GM12891 (cell line): ENCODE measurements around the gene MACROH2A1.

ENCODE experiments used
- DNase-seq: peaks from one replicate; pipeline ENCODE4 v3.0.0; 2011; ENCODE audit warnings: low spot score; ENCODE audit not compliant: insufficient read length
- FAIRE-seq: peaks from 2 replicates; lab custom pipeline; 2011; peaks lifted over from hg19 to GRCh38; lab: Jason Lieb, UNC
- PAX5 ChIP-seq: IDR thresholded peaks from 2 replicates; pipeline ENCODE4 v1.6.1; 2011; ENCODE audit warnings: low read length, moderate library complexity, mild to moderate bottlenecking; ENCODE audit not compliant: insufficient read depth, severe bottlenecking
- POLR2A ChIP-seq: IDR thresholded peaks from 2 replicates; pipeline ENCODE4 v1.6.1; 2011; ENCODE audit warnings: low read depth, low read length, control low read depth
- POLR2AphosphoS5 ChIP-seq: IDR thresholded peaks from 2 replicates; pipeline ENCODE4 v1.6.1; 2011; ENCODE audit warnings: low read depth, low read length, control low read depth
- POU2F2 ChIP-seq: IDR thresholded peaks from 2 replicates; pipeline ENCODE4 v1.6.1; 2011; ENCODE audit warnings: low read depth, mild to moderate bottlenecking, control low read depth, low read length, moderate library complexity
- SPI1 ChIP-seq: IDR thresholded peaks from 2 replicates; pipeline ENCODE4 v1.6.1; 2011; ENCODE audit warnings: low read depth, low read length, control low read depth
- TAF1 ChIP-seq: IDR thresholded peaks from 2 replicates; pipeline ENCODE4 v1.6.1; 2011; ENCODE audit warnings: low read depth, low read length, control low read depth

Gene MACROH2A1

DNA sequence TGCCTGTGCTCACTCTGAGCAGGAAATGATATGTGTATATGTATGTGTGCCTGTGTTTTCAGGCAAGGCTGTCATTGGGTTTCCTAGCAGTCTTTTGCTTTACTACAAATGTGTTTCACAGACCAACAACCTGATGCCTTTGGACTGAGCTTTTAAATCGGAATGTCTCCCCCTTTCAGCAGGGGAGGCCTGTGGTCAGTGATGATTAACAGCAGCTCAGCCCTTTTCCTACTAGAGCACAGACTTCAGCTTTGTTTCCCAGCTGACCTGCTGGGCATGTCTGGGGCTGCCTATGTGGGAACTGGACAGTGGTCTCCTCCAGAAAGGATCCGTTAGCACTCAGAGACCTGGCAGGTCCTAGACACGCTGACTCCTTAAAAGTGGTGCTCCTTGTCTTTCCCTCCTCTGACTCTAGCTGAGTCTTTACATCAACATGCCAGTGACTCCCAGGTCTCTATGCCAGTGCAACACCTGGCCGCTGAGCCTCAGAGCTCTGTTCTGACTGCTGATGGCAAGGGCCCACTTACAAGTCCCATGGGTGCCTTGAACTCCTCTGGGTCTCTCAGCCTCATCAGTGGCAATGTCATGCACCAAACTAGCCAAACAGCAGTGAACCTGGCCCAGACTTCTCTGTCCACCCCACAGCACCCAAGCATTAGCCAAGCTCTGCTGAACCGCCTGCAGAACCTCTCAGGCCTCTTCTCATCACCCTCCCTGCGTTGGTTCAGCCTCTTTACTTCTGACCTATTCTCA is 7.7 kb downstream of the MACROH2A1 start:
- no peak for DNase-seq
- FAIRE-seq, result no peak
- TF ChIP-seq POLR2A (no peak), TAF1 (no peak), POU2F2 (no peak), POLR2AphosphoS5 (no peak), PAX5 (no peak), SPI1 (no peak)

- FAIRE-seq (no peak), DNase-seq (no peak)
- TF ChIP-seq POLR2A (no peak), TAF1 (no peak), SPI1 (no peak), POU2F2 (no peak), POLR2AphosphoS5 (no peak)
Observed at GRCh38 chr5:135388860-135389435, 10.1 kb downstream of the MACROH2A1 start.

- FAIRE-seq (no peak), DNase-seq (no peak)
- no peak for TF ChIP-seq POU2F2
- no peak for TF ChIP-seq POLR2A
- TF ChIP-seq SPI1, result no peak
- no peak for TF ChIP-seq TAF1
- no peak for TF ChIP-seq POLR2AphosphoS5
- TF ChIP-seq PAX5, result no peak
Observed at GRCh38 chr5:135387629-135387960, 11.4 kb downstream of the MACROH2A1 start.

DNA sequence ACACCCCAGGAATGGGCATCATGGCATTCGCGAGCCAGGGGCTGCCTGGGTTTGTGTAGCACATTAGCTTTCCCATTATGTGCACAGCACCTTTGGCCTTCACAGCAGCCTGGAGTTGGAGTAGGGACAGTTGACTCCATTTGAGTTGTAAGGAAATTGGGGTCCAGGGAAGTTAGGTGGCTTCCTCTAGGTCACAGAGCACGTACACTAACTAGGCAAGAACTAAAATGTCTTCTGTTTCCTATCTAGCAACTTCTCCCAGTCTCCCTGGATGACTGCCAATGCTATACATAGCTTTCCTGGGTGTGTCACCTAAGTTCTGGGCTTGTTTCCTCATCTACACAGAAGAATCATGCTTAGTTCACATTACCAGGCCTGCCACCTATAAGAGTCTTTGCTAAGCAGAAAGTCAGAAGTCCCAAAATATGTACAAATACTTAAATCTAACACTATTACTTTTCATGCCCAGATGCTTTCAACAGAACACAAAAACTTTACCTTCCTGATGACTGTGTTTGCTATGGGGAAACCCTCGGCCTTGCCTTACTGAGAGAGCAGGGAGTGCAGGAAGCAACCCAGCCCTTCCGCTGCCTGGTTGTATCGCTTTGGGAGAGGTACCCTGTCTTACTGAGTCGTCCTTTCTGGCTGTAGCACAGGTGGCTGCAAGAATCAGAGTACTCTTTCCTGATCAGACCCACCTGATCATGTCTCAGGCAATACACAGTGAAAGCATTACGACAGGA is 12.0 kb downstream of the MACROH2A1 start:
- DNase-seq (no peak), FAIRE-seq (no peak)
- TF ChIP-seq TAF1 (no peak), PAX5 (no peak)

- TF ChIP-seq POLR2AphosphoS5 (no peak), PAX5 (no peak), POU2F2 (no peak), SPI1 (no peak), POLR2A (no peak)
- no peak for FAIRE-seq
- no peak for DNase-seq
Observed at GRCh38 chr5:135386096-135386495, 12.9 kb downstream of the MACROH2A1 start.

GRCh38 chr5:135385576-135385975 is 13.5 kb downstream of the MACROH2A1 start:
- FAIRE-seq, result no peak
- no peak for DNase-seq
- TF ChIP-seq POLR2A, result no peak
- no peak for TF ChIP-seq SPI1
- no peak for TF ChIP-seq PAX5
- TF ChIP-seq POLR2AphosphoS5, result no peak
- TF ChIP-seq TAF1, result no peak
- TF ChIP-seq POU2F2, result no peak

- DNase-seq, result no peak
- TF ChIP-seq PAX5 (no peak), POLR2A (no peak), POLR2AphosphoS5 (no peak), SPI1 (no peak), POU2F2 (no peak), TAF1 (no peak)
- FAIRE-seq, result no peak
Observed at GRCh38 chr5:135384898-135385297, 14.1 kb downstream of the MACROH2A1 start.

GRCh38 chr5:135383803-135384495 is 15.1 kb downstream of the MACROH2A1 start:
- TF ChIP-seq SPI1, result no peak
- TF ChIP-seq POLR2A, result no peak
- TF ChIP-seq TAF1, result no peak
- TF ChIP-seq POLR2AphosphoS5, result no peak
- TF ChIP-seq POU2F2, result no peak
- TF ChIP-seq PAX5, result no peak
- FAIRE-seq (no peak), DNase-seq (no peak)

DNA sequence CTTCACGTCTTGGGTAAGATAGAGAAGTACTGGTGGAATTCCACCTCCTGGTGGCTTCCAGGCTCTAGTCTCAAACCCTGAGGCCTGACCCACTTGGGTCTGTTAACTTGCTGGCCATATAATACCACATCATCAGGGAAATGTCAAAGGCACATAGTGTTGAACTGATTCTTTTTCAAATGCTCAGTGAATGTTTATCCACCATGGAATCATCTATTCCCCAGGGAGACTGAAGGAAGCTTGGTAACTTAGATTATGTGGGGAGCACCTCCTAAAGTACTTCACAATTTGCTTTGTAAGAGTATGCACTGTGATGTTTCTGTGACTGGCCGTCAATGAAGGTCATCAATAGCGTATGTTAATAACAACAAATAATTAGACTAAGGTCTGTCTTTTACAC is 16.1 kb downstream of the MACROH2A1 start:
- no peak for TF ChIP-seq POLR2A
- TF ChIP-seq PAX5, result no peak
- TF ChIP-seq TAF1, result no peak
- no peak for TF ChIP-seq POU2F2
- no peak for TF ChIP-seq POLR2AphosphoS5
- TF ChIP-seq SPI1, result no peak
- FAIRE-seq (no peak), DNase-seq (no peak)
